H1 (cell line): Measurements from ENCODE around the gene GNAO1. TPM values are rescaled to one million over a fixed set of nuclear protein-coding genes. Genes with fewer than 3 reads are reported as not detected.

Experiments used
- BACH1 ChIP-seq: IDR thresholded peaks from 2 replicates; pipeline ENCODE4 v1.6.1; 2012; ENCODE audit warnings: low read length, improper control_type of control experiment
- CHD1 ChIP-seq: IDR thresholded peaks from 2 replicates; pipeline ENCODE4 v1.6.1; 2012; ENCODE audit warnings: low read depth, low read length, improper control_type of control experiment
- CREB1 ChIP-seq: IDR thresholded peaks from 2 replicates; pipeline ENCODE4 v1.6.1; 2012; ENCODE audit warnings: inconsistent platforms
- EP300 ChIP-seq, 2 experiments: IDR thresholded peaks; 1 replicate in 1 of 2; 2 replicates in 1 of 2; pipeline ENCODE4 v1.6.1; 2011 to 2012; ENCODE audit warnings: low read depth in 2 of 2, low read length in 2 of 2, mild to moderate bottlenecking in 2 of 2, borderline replicate concordance in 1 of 2, inconsistent platforms in 1 of 2, moderate library complexity in 1 of 2
- EZH2 ChIP-seq: fragments of 200-600 bp; sonication (generic); IDR thresholded peaks from 2 replicates; pipeline ENCODE4 v1.7.1; 2012; ENCODE audit warnings: low read depth, mild to moderate bottlenecking, moderate library complexity, low read length, inconsistent platforms; ENCODE audit not compliant: severe bottlenecking
- GTF2F1 ChIP-seq: IDR thresholded peaks from 2 replicates; pipeline ENCODE4 v1.6.1; 2012; ENCODE audit warnings: low read depth, low read length, improper control_type of control experiment, borderline replicate concordance
- JUND ChIP-seq: IDR thresholded peaks from 2 replicates; pipeline ENCODE4 v1.6.1; 2011; ENCODE audit warnings: mild to moderate bottlenecking, improper control_type of control experiment, low read length
- KDM5A ChIP-seq: fragments of 200-600 bp; IDR thresholded peaks from 2 replicates; pipeline ENCODE4 v1.7.1; 2012; ENCODE audit warnings: mild to moderate bottlenecking, low read length, inconsistent platforms, mixed read lengths
- PHF8 ChIP-seq: fragments of 200-600 bp; sonication (generic); conservative IDR thresholded peaks from 2 replicates; pipeline ENCODE4 v1.7.1; 2012; ENCODE audit warnings: low read depth, mild to moderate bottlenecking, inconsistent platforms, low read length, moderate library complexity
- POLR2A ChIP-seq, 2 experiments: IDR thresholded peaks; 1 replicate in 1 of 2; 2 replicates in 1 of 2; pipeline ENCODE4 v1.6.1; 2011; ENCODE audit warnings: low read depth in 2 of 2, low read length in 2 of 2, mild to moderate bottlenecking in 2 of 2; ENCODE audit errors: control extremely low read depth in 1 of 2
- POLR2AphosphoS5 ChIP-seq: IDR thresholded peaks from 2 replicates; pipeline ENCODE4 v1.6.1; 2011; ENCODE audit warnings: low read depth, low read length
- POU5F1 ChIP-seq: IDR thresholded peaks from 2 replicates; pipeline ENCODE4 v1.6.1; 2011; ENCODE audit warnings: low read depth, mild to moderate bottlenecking, low read length, moderate library complexity
- SAP30 ChIP-seq: fragments of 300-600 bp; sonication (generic); IDR thresholded peaks from 2 replicates; pipeline ENCODE4 v1.7.1; 2012; ENCODE audit warnings: low read length, moderate library complexity, mild to moderate bottlenecking, inconsistent platforms; ENCODE audit not compliant: insufficient read depth, insufficient replicate concordance
- SIRT6 ChIP-seq: IDR thresholded peaks from one replicate; pipeline ENCODE4 v1.7.1; 2012; ENCODE audit warnings: low read length, inconsistent platforms
- SP1 ChIP-seq: IDR thresholded peaks from 2 replicates; pipeline ENCODE4 v1.6.1; 2011; ENCODE audit warnings: low read depth, low read length
- SP4 ChIP-seq: IDR thresholded peaks from 2 replicates; pipeline ENCODE4 v1.6.1; 2012; ENCODE audit warnings: low read length, inconsistent platforms
- SRF ChIP-seq: IDR thresholded peaks from 2 replicates; pipeline ENCODE4 v1.6.1; 2011; ENCODE audit warnings: mild to moderate bottlenecking, low read depth, low read length, moderate library complexity
- TAF1 ChIP-seq: IDR thresholded peaks from 2 replicates; pipeline ENCODE4 v1.6.1; 2011; ENCODE audit warnings: mild to moderate bottlenecking, low read depth, low read length
- polyA plus RNA-seq, 7 experiments: library from polyadenylated mRNA; depleted of rRNA in 3 of 7; stranded (reverse) in 5 of 7; unstranded in 2 of 7; fragments of >200 nt in 5 of 7; fragments of 200-250 nt in 2 of 7; gene quantifications; 1 replicate in 5 of 7; 2 replicates in 1 of 7; 4 replicates in 1 of 7; pipeline versions ENCODE4 v1.2.1 to v1.2.3, GENCODE V29; 2011 to 2013; ENCODE audit warnings: missing spikeins in 2 of 7, mixed read lengths in 2 of 7
- total RNA-seq: library from RNA; stranded (reverse); fragmentation: NEBNext Ultra II Directional; extraction: Animal tissue kit (Norgen Biotek cat#: 25700); gene quantifications from 2 replicates; pipeline ENCODE4 v1.2.1, GENCODE V29; 2021
- TF ChIP-seq, protein P1 (sequence below): IDR thresholded peaks from 2 replicates; pipeline ENCODE4 v1.6.1; 2011; ENCODE audit warnings: low read depth, mild to moderate bottlenecking, low read length; ENCODE audit not compliant: insufficient read depth
- TF ChIP-seq, protein P2 (sequence below): IDR thresholded peaks from 2 replicates; pipeline ENCODE4 v1.6.1; 2011; ENCODE audit warnings: low read length, improper control_type of control experiment

Gene GNAO1
- total and polyA plus RNA-seq, 2 of the 8 experiments (the other 6 are each of a cell fraction or from before 2014, with no cell fraction given), result 6.7 to 34.4 TPM

DNA sequence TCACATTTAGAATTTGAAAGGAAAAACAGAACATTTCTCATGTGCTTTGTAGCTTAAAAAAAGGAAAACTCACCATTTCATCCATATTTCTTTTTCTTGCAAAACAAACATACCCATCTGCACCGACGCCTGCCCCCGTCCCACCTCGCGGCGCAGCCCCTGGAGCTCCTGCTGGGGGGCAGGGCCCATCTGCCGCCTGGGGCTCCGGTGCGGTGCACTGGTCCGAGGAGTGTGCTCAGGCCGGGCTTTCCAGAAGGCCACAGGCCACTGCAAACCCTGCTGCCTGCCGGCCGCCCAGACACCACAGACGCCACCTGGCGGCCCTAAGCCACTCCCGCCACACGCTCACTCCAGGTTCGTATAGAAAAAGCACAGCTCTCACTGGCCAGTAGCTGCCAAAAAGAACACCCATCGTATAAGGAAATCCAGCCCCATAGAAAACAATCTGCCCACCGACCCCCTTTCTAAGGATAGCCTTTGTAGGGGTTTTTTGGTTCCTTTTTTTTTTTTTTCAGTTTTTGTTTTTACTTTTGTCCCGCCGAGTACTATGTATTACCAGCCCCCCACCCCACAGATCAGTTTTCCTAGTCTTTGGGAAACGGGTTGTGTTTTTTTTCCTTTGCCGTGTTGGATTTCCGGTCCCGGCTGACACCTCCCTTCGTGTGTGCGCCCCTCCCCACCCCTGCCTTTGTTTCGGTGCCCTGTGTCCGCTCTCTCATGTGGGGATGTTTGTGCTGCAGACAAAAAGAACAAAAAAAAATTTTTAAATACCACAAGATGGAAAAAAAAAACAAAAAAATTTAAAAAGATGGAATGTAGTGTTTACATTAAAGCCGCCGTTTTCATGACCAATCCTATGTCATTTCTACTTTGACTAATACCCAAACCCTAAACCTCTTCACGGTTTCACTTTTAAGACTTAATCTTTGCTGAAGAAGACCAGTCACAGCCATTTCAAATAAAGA, 165.3 kb downstream of the GNAO1 start (continued):
- TF ChIP-seq EP300 (IDR thresholded peaks at IDR 0.05; ENCODE audit: borderline replicate concordance in 1 of 2, low read depth in 2 of 2, low read length in 2 of 2), result no peak
- no peak for TF ChIP-seq GTF2F1
- no peak for TF ChIP-seq JUND
- peak; percentile 75 for TF ChIP-seq SP1
- peak; percentile 27 for TF ChIP-seq EZH2
- no peak for TF ChIP-seq SAP30
- TF ChIP-seq SRF, result no peak
- TF ChIP-seq SIRT6, result no peak
- TF ChIP-seq, protein P1, sequence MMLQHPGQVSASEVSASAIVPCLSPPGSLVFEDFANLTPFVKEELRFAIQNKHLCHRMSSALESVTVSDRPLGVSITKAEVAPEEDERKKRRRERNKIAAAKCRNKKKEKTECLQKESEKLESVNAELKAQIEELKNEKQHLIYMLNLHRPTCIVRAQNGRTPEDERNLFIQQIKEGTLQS, result no peak
- TF ChIP-seq, protein P2, sequence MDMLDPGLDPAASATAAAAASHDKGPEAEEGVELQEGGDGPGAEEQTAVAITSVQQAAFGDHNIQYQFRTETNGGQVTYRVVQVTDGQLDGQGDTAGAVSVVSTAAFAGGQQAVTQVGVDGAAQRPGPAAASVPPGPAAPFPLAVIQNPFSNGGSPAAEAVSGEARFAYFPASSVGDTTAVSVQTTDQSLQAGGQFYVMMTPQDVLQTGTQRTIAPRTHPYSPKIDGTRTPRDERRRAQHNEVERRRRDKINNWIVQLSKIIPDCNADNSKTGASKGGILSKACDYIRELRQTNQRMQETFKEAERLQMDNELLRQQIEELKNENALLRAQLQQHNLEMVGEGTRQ, result no peak
- TF ChIP-seq CHD1, result no peak; the same call in 1 of the 2 replicates
- no peak for TF ChIP-seq POLR2AphosphoS5
- TF ChIP-seq POU5F1, result no peak
- no peak for TF ChIP-seq SP4
- no peak for TF ChIP-seq KDM5A
- no peak for TF ChIP-seq PHF8
- 0 out of 2 replicates have a peak, but pooled peaks have one; percentile 43 for TF ChIP-seq TAF1
- no peak for TF ChIP-seq BACH1
- peak; percentile 58; the same call in 1 of the 2 replicates for TF ChIP-seq CREB1
- TF ChIP-seq POLR2A (IDR thresholded peaks at IDR 0.05; ENCODE audit: control extremely low read depth in 1 of 2, low read depth in 2 of 2, low read length in 2 of 2), result no peak
